Prostate gland (tissue), 2 donors: ENCODE data around the gene PSPH. TPM values are rescaled to one million over a fixed set of nuclear protein-coding genes. Genes with fewer than 3 reads are reported as not detected.

ENCODE experiments used
- DNase-seq: peaks from one replicate; pipeline ENCODE4 v3.0.0-alpha.2; 2019; ENCODE audit warnings: low spot score
- H3K27ac ChIP-seq, 2 donors: fragments of 200-600 bp; sonication (generic); 2 replicates each; pipeline ENCODE4 v1.5.1; 2017 to 2019
- H3K27me3 ChIP-seq: fragments of 200-600 bp; sonication (generic); replicated peaks from 2 replicates; pipeline ENCODE4 v1.5.1; 2019; ENCODE audit not compliant: insufficient read depth
- H3K36me3 ChIP-seq, 2 donors: fragments of 200-600 bp; sonication (generic); 1 replicate in 1 of 2; 2 replicates in 1 of 2; pipeline versions ENCODE4 v1.5.1 to v1.8.1; 2017 to 2019
- H3K4me1 ChIP-seq: fragments of 200-600 bp; sonication (generic); replicated peaks from 2 replicates; pipeline ENCODE4 v1.5.1; 2019
- H3K4me3 ChIP-seq, 2 donors: fragments of 200-600 bp; sonication (generic); 2 replicates each; pipeline ENCODE4 v1.5.1; 2017 to 2019
- H3K9me3 ChIP-seq: fragments of 200-600 bp; sonication (generic); 2 replicates; pipeline ENCODE4 v1.5.1; 2017
- CTCF ChIP-seq, 4 experiments: fragments of 200-600 bp in 2 of 4; fragments of 450-650 bp in 2 of 4; sonication (generic) in 2 of 4; IDR thresholded peaks; 1 replicate in 3 of 4; 2 replicates in 1 of 4; pipeline ENCODE4 v1.5.1; 2016 to 2019; ENCODE audit warnings: antibody characterized with exemption in 4 of 4, mild to moderate bottlenecking in 2 of 4, moderate library complexity in 2 of 4
- POLR2A ChIP-seq: fragments of 450-650 bp; IDR thresholded peaks from one replicate; pipeline ENCODE4 v1.6.1; 2016; ENCODE audit warnings: antibody characterized with exemption, mild to moderate bottlenecking
- POLR2AphosphoS5 ChIP-seq: sonication (generic); formaldehyde crosslinking; IDR thresholded peaks from one replicate; pipeline ENCODE4 v1.6.1; 2017; ENCODE audit warnings: antibody characterized with exemption
- WGBS: methylation state at CpG from one replicate; pipeline ENCODE4 v1.1.5; 2018; 5-methylcytosine and 5-hydroxymethylcytosine counted together
- intact Hi-C: fragments of 100-400 bp; cut with DNase I; formaldehyde crosslinking; loops from one replicate; pipeline ENCODE4 v1.14.2; 2022
- total RNA-seq, 2 donors: library from RNA; depleted of rRNA; stranded (reverse); fragments of >200 nt; gene quantifications; one replicate each; pipeline ENCODE4 v1.1.0, GENCODE V29; 2016

The PSPH gene
- total RNA-seq, 2 donors from 2014 or later = 25.8 to 47.1 TPM

- Histone ChIP-seq H3K27ac (no peak overlapping the region), H3K36me3 (no peaks in the 10 kb centered on the region), H3K9me3 (no peaks in the 10 kb centered on the region), H3K27me3 (no peaks in the 10 kb centered on the region), H3K4me3 (no peak overlapping the region), H3K4me1 (no peaks in the 10 kb centered on the region)
- DNase-seq = no peak
- intact Hi-C loops = no loop called here
- TF ChIP-seq POLR2A = no peak
- TF ChIP-seq POLR2AphosphoS5 = no peak
- TF ChIP-seq CTCF (IDR thresholded peaks at IDR 0.05) = no peak
- 81% methylated on average over 3 of the region's 3 CpGs for WGBS
These were observed 71.0 kb downstream of the PSPH start for GRCh38 chr7:55980266-55980665.

- H3K4me3 ChIP-seq = no peak overlapping the region
These were observed 73.4 kb downstream of the PSPH start for GRCh38 chr7:55977831-55978230.

GRCh38 chr7:55975988-55976633 lies 75.1 kb downstream of the PSPH start:
- intact Hi-C loops = no loop called here
- no peaks in the 10 kb centered on the region for H3K9me3 ChIP-seq
- H3K4me3 ChIP-seq = no peak overlapping the region
- 38% methylated on average over 7 of the region's 7 CpGs for WGBS
- H3K4me1 ChIP-seq = no peaks in the 10 kb centered on the region
- no peak for TF ChIP-seq POLR2AphosphoS5
- TF ChIP-seq POLR2A = no peak
- TF ChIP-seq CTCF (IDR thresholded peaks at IDR 0.05) = no peak
- H3K27ac ChIP-seq = no peak overlapping the region
- no peaks in the 10 kb centered on the region for H3K27me3 ChIP-seq
- no peaks in the 10 kb centered on the region for H3K36me3 ChIP-seq
- no peak for DNase-seq

More at GRCh38 chr7:55977831-55978230, 73.4 kb downstream of the PSPH start:
- TF ChIP-seq POLR2AphosphoS5 = no peak
- no peak for TF ChIP-seq POLR2A
- no peak for TF ChIP-seq CTCF (IDR thresholded peaks at IDR 0.05)
- intact Hi-C loops = no loop called here
- no peak for DNase-seq
- H3K4me1 ChIP-seq = no peaks in the 10 kb centered on the region
- no peak overlapping the region for H3K27ac ChIP-seq
- 26% methylated on average over 4 of the region's 4 CpGs for WGBS
- H3K27me3 ChIP-seq = no peaks in the 10 kb centered on the region
- no peaks in the 10 kb centered on the region for H3K36me3 ChIP-seq
- H3K9me3 ChIP-seq = no peaks in the 10 kb centered on the region

GRCh38 chr7:55973747-55974250 lies 77.4 kb downstream of the PSPH start:
- TF ChIP-seq POLR2AphosphoS5 (no peak), CTCF (IDR thresholded peaks at IDR 0.05) (no peak), POLR2A (no peak)
- Histone ChIP-seq H3K4me3 (no peak overlapping the region), H3K36me3 (no peaks in the 10 kb centered on the region), H3K27ac (no peak overlapping the region), H3K9me3 (no peaks in the 10 kb centered on the region), H3K27me3 (no peaks in the 10 kb centered on the region), H3K4me1 (peaks cover 2% of the 10 kb centered on the region)
- WGBS = 96% methylated on average over 7 of the region's 7 CpGs
- intact Hi-C loops = no loop called here
- no peak for DNase-seq

DNA sequence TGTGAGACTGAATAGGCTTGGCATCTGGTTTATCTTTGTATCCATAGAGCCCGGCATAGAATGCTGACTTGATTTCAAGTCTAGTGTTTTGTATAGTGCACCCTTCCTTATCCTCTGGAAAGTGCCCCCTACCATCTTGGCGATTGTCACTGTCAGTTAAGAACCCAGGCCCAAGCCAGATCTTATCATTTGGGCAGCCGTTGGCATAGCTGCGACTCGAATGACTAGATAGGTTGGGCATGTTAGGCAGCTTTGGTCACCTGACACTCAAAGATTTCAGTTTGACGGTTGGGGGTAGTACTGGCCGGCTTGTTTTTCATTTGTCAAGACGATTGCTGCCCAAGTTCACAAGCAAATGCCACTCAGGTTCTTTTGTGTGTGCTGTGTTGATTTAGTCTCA lies 80.3 kb downstream of the PSPH start:
- TF ChIP-seq POLR2A (no peak), CTCF (IDR thresholded peaks at IDR 0.05) (no peak), POLR2AphosphoS5 (no peak)
- no peak for DNase-seq
- intact Hi-C loops = no loop called here
- Histone ChIP-seq H3K4me3 (no peak overlapping the region), H3K27me3 (no peaks in the 10 kb centered on the region), H3K27ac (no peak overlapping the region), H3K4me1 (peaks cover 9% of the 10 kb centered on the region), H3K9me3 (no peaks in the 10 kb centered on the region), H3K36me3 (no peaks in the 10 kb centered on the region)
- WGBS = 33% methylated on average over 8 of the region's 8 CpGs
